SU-DHL-6 (cell line): ENCODE measurements around the gene CAPSL.

ENCODE experiments used
- H2AFZ ChIP-seq: fragments of 200-600 bp; sonication (generic); 2 replicates; pipeline ENCODE4 v1.6.1; 2014; ENCODE audit warnings: low read depth, mild to moderate bottlenecking, moderate library complexity, mixed read lengths, antibody characterized with exemption, low read length; ENCODE audit not compliant: severe bottlenecking
- H3F3A ChIP-seq: fragments of 200-600 bp; shearing (Covaris generic); 2 replicates; pipeline ENCODE4 v1.6.0; 2016; ENCODE audit warnings: antibody characterized with exemption, mild to moderate bottlenecking; ENCODE audit not compliant: insufficient read depth
- H3K27ac ChIP-seq: fragments of 200-600 bp; sonication (generic); 2 replicates; pipeline ENCODE4 v1.5.1; 2016; ENCODE audit warnings: low read depth, mild to moderate bottlenecking, low read length, moderate library complexity, mixed read lengths
- H3K27me3 ChIP-seq: fragments of 200-600 bp; sonication (generic), shearing (Covaris generic); 2 replicates; pipeline ENCODE4 v1.6.0; 2014; ENCODE audit warnings: mild to moderate bottlenecking, low read length
- H3K36me3 ChIP-seq: fragments of 200-600 bp; sonication (generic); 2 replicates; pipeline ENCODE4 v1.6.1; 2014; ENCODE audit warnings: mild to moderate bottlenecking, low read length, mixed read lengths
- H3K4me2 ChIP-seq: fragments of 300-600, 200-600 bp; shearing (Covaris generic), sonication (generic); 2 replicates; pipeline ENCODE4 v1.6.0; 2014; ENCODE audit warnings: low read length, low read depth, mild to moderate bottlenecking; ENCODE audit not compliant: poor library complexity, severe bottlenecking
- H3K4me3 ChIP-seq: fragments of 200-600 bp; sonication (generic); 2 replicates; pipeline ENCODE4 v1.5.1; 2014; ENCODE audit warnings: antibody characterized with exemption, low read length, mild to moderate bottlenecking, mixed read lengths; ENCODE audit not compliant: insufficient read depth, poor library complexity, severe bottlenecking
- H3K79me2 ChIP-seq: fragments of 200-600 bp; sonication (generic); 2 replicates; pipeline ENCODE4 v1.6.1; 2014; ENCODE audit warnings: mild to moderate bottlenecking, low read length, moderate library complexity; ENCODE audit not compliant: insufficient read depth
- H3K9ac ChIP-seq: fragments of 200-600 bp; sonication (generic); 2 replicates; pipeline ENCODE4 v1.7.0; 2014; ENCODE audit warnings: mild to moderate bottlenecking, low read length
- H3K9me2 ChIP-seq: fragments of 200-600 bp; sonication (generic); replicated peaks from 2 replicates; pipeline ENCODE4 v1.6.1; 2014; ENCODE audit warnings: low read length; ENCODE audit not compliant: insufficient read depth
- H3K9me3 ChIP-seq: fragments of 200-600 bp; sonication (generic); 2 replicates; pipeline ENCODE4 v1.6.1; 2014; ENCODE audit warnings: low read length, mixed read lengths; ENCODE audit not compliant: insufficient read depth
- H4K20me1 ChIP-seq: fragments of 200-600 bp; sonication (generic); 2 replicates; pipeline ENCODE4 v1.6.1; 2014; ENCODE audit warnings: low read depth, mild to moderate bottlenecking, antibody characterized with exemption, low read length, moderate library complexity, mixed read lengths
- CTCF ChIP-seq: fragments of 200-600 bp; sonication (generic); IDR thresholded peaks from one replicate; pipeline ENCODE4 v1.5.1; 2017; ENCODE audit warnings: antibody characterized with exemption, mild to moderate bottlenecking, low read length, moderate library complexity; ENCODE audit not compliant: insufficient read depth, poor library complexity, severe bottlenecking
- EZH2phosphoT487 ChIP-seq: fragments of 200-600 bp; sonication (generic), shearing (Covaris generic); conservative IDR thresholded peaks from 2 replicates; pipeline ENCODE4 v1.6.1; 2018; ENCODE audit warnings: mild to moderate bottlenecking, antibody characterized with exemption, low read length, moderate library complexity, mixed read lengths

Gene CAPSL

GRCh38 chr5:35974570-35974969 is 36.1 kb upstream of the CAPSL start:
- no peaks in the 10 kb centered on the region for H3K9me3 ChIP-seq
- no peaks in the 10 kb centered on the region for H3K9me2 ChIP-seq

GRCh38 chr5:35971878-35972210 is 33.4 kb upstream of the CAPSL start:
- H3K27ac ChIP-seq = no peak overlapping the region
- H4K20me1 ChIP-seq = no peaks in the 10 kb centered on the region
- H3K36me3 ChIP-seq = no peaks in the 10 kb centered on the region
- no peaks in the 10 kb centered on the region for H3K27me3 ChIP-seq
- no peaks in the 10 kb centered on the region for H3K9me2 ChIP-seq
- H2AFZ ChIP-seq = no peak overlapping the region
- no peaks in the 10 kb centered on the region for H3K79me2 ChIP-seq
- H3K9ac ChIP-seq = no peak overlapping the region
- H3K4me2 ChIP-seq = no peak overlapping the region
- no peak overlapping the region for H3K4me3 ChIP-seq
- TF ChIP-seq CTCF (no peak), EZH2phosphoT487 (no peak)
- H3F3A ChIP-seq = no peaks in the 10 kb centered on the region
- no peaks in the 10 kb centered on the region for H3K9me3 ChIP-seq

More at GRCh38 chr5:35974570-35974969, 36.1 kb upstream of the CAPSL start:
- no peaks in the 10 kb centered on the region for H3K79me2 ChIP-seq
- H4K20me1 ChIP-seq = no peaks in the 10 kb centered on the region
- H2AFZ ChIP-seq = no peak overlapping the region
- H3F3A ChIP-seq = no peaks in the 10 kb centered on the region
- H3K9ac ChIP-seq = no peak overlapping the region
- H3K4me2 ChIP-seq = no peak overlapping the region
- H3K36me3 ChIP-seq = no peaks in the 10 kb centered on the region
- no peaks in the 10 kb centered on the region for H3K27me3 ChIP-seq
- H3K4me3 ChIP-seq = no peak overlapping the region
- H3K27ac ChIP-seq = no peak overlapping the region
- no peak for TF ChIP-seq CTCF
- TF ChIP-seq EZH2phosphoT487 = no peak

DNA sequence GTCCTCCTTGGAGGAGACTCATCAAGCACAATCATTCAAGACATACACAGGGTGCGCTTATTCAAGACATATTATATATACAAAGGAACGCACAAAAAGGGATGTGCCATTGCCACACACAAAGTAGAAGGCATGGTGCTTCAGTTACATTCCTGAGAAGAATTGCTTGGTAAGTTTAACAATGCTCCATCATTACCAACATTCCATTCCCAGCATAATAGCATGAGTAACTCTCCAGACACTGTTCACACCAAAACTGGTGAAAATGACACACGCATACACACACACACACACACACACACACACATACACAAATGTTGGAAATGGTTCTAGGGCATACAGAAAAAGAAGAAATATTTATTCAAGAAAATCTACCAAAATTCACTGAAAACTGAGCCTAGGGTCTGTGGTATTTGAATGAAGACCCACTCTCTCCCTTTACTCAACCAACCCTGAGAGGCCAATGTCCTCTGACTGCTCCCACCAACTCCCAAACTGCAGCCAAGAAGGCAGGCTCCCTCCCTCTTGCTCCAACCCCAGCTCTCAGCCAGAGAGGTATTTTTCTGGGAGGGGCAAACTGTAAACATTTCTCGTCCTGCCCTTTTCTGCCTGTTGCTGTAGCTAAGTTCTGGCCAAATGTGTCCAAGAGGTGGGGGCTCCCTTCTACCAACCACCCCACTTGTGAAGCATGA is 32.9 kb upstream of the CAPSL start:
- TF ChIP-seq EZH2phosphoT487 (no peak), CTCF (no peak)
- no peaks in the 10 kb centered on the region for H3F3A ChIP-seq
- H3K9ac ChIP-seq = no peak overlapping the region
- H3K79me2 ChIP-seq = no peaks in the 10 kb centered on the region
- no peaks in the 10 kb centered on the region for H4K20me1 ChIP-seq
- no peak overlapping the region for H2AFZ ChIP-seq
- H3K4me2 ChIP-seq = no peak overlapping the region
- H3K27ac ChIP-seq = no peak overlapping the region
- no peaks in the 10 kb centered on the region for H3K9me2 ChIP-seq
- H3K9me3 ChIP-seq = no peaks in the 10 kb centered on the region
- H3K27me3 ChIP-seq = no peaks in the 10 kb centered on the region
- H3K36me3 ChIP-seq = no peaks in the 10 kb centered on the region
- H3K4me3 ChIP-seq = no peak overlapping the region
